GM19372 (cell line): ENCODE data around the gene AFTPH.

Experiments
- ATAC-seq: cut with Tn5 transposase; IDR thresholded peaks from one replicate; pipeline ENCODE4 v1.9.1; 2021; ENCODE audit warnings: mild to moderate bottlenecking, low read depth, moderate library complexity; ENCODE audit not compliant: unreplicated experiment

The AFTPH gene

GRCh38 chr2:64538764-64539433, 14.8 kb downstream of the AFTPH start:
- ATAC-seq: peak; percentile 49

DNA sequence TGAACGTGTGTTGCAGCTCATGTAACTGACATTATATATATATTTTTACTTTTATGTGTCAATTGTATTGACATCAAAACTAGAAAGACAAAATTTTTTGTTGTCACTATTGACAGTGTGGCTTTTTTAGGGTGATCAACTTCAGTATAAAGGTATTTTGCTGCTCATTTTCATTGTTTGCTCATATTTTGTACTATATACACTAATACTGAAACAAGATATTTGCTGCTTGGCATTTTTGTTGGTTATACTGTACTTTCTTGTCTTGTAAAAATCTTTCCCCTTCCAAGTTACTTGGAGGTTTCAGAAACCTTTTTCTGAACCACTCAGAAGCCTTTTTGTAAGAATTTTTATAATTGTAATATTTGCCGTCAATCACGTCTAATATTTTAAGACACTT, 16.5 kb downstream of the AFTPH start:
- no peak for ATAC-seq

DNA sequence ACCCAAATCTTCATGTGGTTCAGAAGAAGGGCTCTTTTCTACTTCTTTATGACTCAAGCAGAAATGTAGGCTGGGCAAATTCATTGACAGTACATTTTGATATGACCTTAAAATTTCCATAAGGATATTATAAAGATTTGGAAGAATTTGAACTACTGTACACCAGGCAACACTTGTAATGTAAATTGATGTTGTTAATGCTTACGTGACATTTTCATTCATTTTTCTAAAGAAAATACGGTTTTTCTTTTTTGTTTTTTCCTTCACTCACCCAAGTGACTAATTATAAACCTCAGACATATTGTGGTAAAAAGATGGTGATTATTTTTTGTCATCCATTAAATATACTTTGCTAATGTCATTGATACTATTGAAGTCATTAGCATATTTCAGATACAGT, 17.4 kb downstream of the AFTPH start:
- no peak for ATAC-seq

DNA sequence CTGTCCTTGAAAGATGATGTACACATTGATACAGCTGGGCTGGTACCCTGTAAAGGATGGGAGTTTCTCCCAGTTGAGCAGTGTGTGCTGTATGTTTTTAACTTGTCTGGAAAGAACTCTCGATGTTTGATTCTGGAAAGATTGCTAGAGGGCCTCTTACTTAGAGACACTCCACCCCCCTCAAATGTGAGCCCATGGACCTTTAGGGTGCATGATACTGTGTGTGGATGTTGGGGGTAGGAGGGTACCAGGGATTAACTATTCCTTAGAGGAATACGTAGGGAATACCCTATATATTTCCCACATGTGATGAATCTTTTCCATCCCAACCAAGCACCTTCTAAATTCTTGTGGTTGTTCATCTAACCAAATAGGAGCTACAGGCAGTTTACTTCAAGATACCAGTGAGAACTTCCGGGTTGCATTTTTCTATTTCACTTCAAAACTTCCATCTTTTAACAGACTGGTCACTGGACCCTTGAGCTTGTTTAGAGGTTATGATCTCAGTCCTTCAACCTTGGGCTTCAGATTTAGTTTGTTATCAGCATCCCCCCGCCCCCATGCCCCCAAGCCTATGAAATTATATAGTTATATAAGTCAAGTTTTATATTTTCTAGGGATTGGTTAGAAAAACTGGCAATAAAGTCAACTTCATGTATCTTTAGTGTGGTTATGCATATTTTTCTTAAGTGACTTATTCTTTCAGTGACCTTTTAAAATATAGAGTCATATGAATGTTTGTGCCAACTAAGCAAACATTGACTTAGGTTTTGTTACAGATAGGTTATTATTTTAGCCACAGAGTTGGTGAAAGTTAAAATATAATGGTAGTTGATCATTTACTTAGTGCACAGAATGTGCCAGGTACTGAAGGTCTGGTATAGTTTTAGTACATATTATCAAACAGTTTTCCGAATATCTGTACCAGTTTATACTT, 18.2 kb downstream of the AFTPH start:
- ATAC-seq: no peak

- ATAC-seq: no peak
These were observed 19.0 kb downstream of the AFTPH start for GRCh38 chr2:64543008-64543697.

DNA sequence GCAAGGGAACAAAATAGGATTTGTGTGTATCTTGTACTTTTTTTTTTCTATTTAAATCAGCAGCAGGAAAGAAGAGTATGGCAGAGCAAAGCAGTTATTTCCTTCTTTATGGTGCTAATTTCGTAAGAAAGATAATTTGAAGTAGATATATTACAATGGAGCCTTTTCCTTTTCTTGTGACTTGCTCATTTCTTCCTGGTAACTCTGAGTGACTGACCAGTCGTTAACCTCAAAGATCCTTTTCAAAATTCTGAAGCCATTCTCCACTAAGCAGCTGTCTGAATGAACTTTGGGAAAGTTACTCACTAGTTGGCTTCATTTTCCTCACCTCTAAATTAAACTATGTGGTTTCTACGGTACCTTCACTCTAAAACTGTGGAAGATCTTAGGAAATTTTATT, 24.6 kb downstream of the AFTPH start:
- ATAC-seq: no peak

DNA sequence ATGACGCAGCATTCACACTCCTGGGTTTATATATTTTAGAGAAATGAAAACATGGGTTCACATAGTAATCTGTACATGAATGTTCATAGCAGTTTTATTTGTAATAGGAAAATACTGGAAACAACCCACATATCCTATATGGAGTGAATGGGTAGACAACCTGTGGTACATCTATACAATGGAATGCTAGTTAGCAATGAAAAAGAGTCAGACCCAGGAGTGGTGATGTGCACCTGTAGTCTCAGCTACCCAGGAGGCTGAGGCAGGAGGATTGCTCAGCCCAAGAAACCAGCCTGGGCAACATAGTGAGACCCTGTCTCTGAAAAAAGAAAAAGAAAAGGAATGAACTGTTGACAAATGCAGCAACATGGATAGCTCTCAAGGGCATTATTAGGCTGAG, 25.9 kb downstream of the AFTPH start:
- ATAC-seq: no peak

DNA sequence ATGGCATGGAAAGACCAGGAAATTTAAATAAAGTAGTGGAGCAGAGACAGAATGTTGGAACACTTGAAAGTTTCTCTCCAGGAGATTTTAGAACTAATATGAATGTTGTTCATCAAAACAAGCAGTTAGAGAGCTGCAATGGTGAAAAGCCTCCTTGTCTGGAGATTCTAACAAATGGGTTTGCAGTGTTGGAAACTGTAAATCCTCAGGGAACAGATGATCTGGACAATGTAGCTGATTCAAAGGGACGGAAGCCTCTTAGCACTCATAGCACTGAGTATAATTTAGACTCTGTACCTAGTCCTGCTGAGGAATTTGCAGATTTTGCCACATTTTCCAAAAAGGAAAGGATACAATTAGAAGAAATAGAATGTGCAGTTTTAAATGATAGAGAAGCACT, 27.7 kb downstream of the AFTPH start:
- no peak for ATAC-seq

DNA sequence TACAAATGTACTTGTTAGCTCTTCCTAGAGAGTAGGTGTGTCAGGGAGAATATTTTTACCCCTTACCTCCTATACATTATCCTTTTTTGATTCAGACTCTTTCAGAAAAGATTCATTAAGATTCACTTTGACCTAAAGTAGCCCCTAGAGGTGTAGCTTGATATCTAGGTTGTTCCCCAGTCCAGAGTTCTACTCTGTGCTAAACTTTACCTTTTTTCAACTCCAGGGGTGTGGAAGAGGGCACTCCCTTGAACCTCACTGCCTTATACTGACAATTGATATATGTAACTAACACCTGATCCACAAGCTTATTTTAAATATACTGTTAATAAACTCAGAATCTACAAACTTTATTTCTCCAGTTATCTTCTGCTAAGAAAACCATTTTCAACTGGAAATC, 30.0 kb downstream of the AFTPH start:
- no peak for ATAC-seq

GRCh38 chr2:64558445-64559081, 34.4 kb downstream of the AFTPH start:
- no peak for ATAC-seq

- no peak for ATAC-seq
These were observed 38.1 kb downstream of the AFTPH start for GRCh38 chr2:64562148-64562784.

DNA sequence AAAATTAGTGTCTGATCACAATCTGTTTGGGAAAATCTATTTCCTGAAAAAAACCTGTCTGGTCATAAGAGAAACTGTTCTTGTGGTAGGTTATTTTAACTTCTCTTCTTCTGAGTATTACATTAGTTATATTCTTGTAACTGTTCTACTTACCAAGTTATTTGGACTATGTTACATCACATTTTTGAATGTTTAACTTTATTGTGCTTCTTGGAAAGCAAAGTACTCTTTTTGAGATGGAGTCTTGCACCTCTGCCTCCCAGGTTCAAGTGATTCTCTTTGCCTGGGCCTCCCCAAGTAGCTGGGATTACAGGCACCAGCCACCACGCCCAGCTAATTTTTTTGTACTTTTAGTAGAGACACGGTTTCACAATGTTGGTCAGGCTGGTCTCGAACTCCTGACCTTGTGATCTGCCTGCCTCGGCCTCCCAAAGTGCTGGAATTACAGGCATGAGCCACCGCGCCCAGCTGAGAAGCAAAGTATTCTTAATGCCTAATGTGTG, 39.4 kb downstream of the AFTPH start:
- ATAC-seq: no peak

- ATAC-seq: no peak
These were observed 42.0 kb downstream of the AFTPH start for GRCh38 chr2:64565949-64566710.

- ATAC-seq: no peak
These were observed 43.3 kb downstream of the AFTPH start for GRCh38 chr2:64567473-64567872.

DNA sequence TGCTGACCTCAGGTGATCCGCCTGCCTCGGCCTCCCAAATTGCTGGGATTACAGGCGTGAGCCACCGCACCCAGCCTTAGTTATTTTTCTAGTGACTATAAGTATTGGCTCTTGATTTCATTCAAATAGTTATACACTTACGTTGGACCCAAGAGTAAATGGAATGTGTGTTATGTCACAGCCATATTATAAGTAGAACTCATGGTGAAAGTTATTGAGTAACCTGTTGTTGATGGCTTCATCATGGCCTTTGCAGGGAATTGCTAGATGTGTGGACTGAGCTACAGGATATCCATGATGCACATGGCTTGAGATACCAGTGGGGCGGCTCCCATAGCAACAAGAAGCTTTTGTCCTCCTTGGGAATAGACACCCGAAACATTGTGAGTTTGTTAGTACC, 44.7 kb downstream of the AFTPH start:
- no peak for ATAC-seq

GRCh38 chr2:64574871-64575270, 50.7 kb downstream of the AFTPH start:
- no peak for ATAC-seq

GRCh38 chr2:64581018-64581417, 56.9 kb downstream of the AFTPH start:
- no peak for ATAC-seq

GRCh38 chr2:64581777-64582539, 57.8 kb downstream of the AFTPH start:
- no peak for ATAC-seq
